ENCODE results near the gene ARHGDIA.

ARHGDIA gene

GRCh38 chr17:81888105-81888987, 17.2 kb upstream of the ARHGDIA start:
- no peak for DNase-seq
- H3K4me1 ChIP-seq (ENCODE audit: low read length), result peaks cover 10% of the 10 kb centered on the region
- no peak overlapping the region for H3K4me2 ChIP-seq (ENCODE audit: low read depth, low read length)
- no peaks in the 10 kb centered on the region for H3K9me3 ChIP-seq (replicated peaks; ENCODE audit: insufficient read depth, low read length)
- peaks cover 9% of the 10 kb centered on the region for H3F3A ChIP-seq (ENCODE audit: insufficient read depth, low read length)
- no peaks in the 10 kb centered on the region for H3K27me3 ChIP-seq (replicated peaks; ENCODE audit: insufficient read depth, low read length)
- peaks cover 66% of the 10 kb centered on the region for H3K79me2 ChIP-seq (ENCODE audit: low read length)
- H3K9me2 ChIP-seq (replicated peaks; ENCODE audit: insufficient read depth, low read length), result no peaks in the 10 kb centered on the region
- no peak for TF ChIP-seq CTCF (IDR thresholded peaks at IDR 0.05; ENCODE audit: low read length)
- TF ChIP-seq EZH2 (optimal IDR thresholded peaks at IDR 0.05; ENCODE audit: low read depth, low read length), result no peak
- TF ChIP-seq EZH2phosphoT487 (IDR thresholded peaks at IDR 0.05; ENCODE audit: low read length), result no peak
- peaks cover 26% of the 10 kb centered on the region for H3K36me3 ChIP-seq (replicated peaks; ENCODE audit: insufficient read depth, low read length)
- no peak overlapping the region for H3K9ac ChIP-seq (ENCODE audit: low read length)
- no peak overlapping the region for H2AFZ ChIP-seq (ENCODE audit: low read length)
- no peak overlapping the region for H3K27ac ChIP-seq (ENCODE audit: low read length)
- no peak overlapping the region for H3K4me3 ChIP-seq (ENCODE audit: low read length)
- H4K20me1 ChIP-seq (ENCODE audit: insufficient read depth, low read length), result no peaks in the 10 kb centered on the region

- Histone ChIP-seq H3K27ac (ENCODE audit: low read length) (no peak overlapping the region), H4K20me1 (ENCODE audit: insufficient read depth, low read length) (no peaks in the 10 kb centered on the region), H2AFZ (ENCODE audit: low read length) (no peak overlapping the region), H3K36me3 (replicated peaks; ENCODE audit: insufficient read depth, low read length) (peaks cover 26% of the 10 kb centered on the region), H3K4me2 (ENCODE audit: low read depth, low read length) (no peak overlapping the region), H3K4me3 (ENCODE audit: low read length) (no peak overlapping the region), H3K79me2 (ENCODE audit: low read length) (peaks cover 53% of the 10 kb centered on the region), H3K9ac (ENCODE audit: low read length) (no peak overlapping the region), H3K9me2 (replicated peaks; ENCODE audit: insufficient read depth, low read length) (no peaks in the 10 kb centered on the region), H3K27me3 (replicated peaks; ENCODE audit: insufficient read depth, low read length) (no peaks in the 10 kb centered on the region), H3K4me1 (ENCODE audit: low read length) (peaks cover 10% of the 10 kb centered on the region), H3K9me3 (replicated peaks; ENCODE audit: insufficient read depth, low read length) (no peaks in the 10 kb centered on the region), H3F3A (ENCODE audit: insufficient read depth, low read length) (peaks cover 4% of the 10 kb centered on the region; the same call in 1 of the 2 replicates)
- no peak for DNase-seq
- TF ChIP-seq CTCF (IDR thresholded peaks at IDR 0.05; ENCODE audit: low read length), result no peak
- no peak for TF ChIP-seq EZH2phosphoT487 (IDR thresholded peaks at IDR 0.05; ENCODE audit: low read length)
- TF ChIP-seq EZH2 (optimal IDR thresholded peaks at IDR 0.05; ENCODE audit: low read depth, low read length), result no peak
These were observed 14.9 kb upstream of the ARHGDIA start for GRCh38 chr17:81885869-81886548.

GRCh38 chr17:81885454-81885853, 14.3 kb upstream of the ARHGDIA start:
- Histone ChIP-seq H3K9ac (ENCODE audit: low read length) (no peak overlapping the region), H4K20me1 (ENCODE audit: insufficient read depth, low read length) (no peaks in the 10 kb centered on the region), H3K9me2 (replicated peaks; ENCODE audit: insufficient read depth, low read length) (no peaks in the 10 kb centered on the region), H3K27me3 (replicated peaks; ENCODE audit: insufficient read depth, low read length) (no peaks in the 10 kb centered on the region), H3K9me3 (replicated peaks; ENCODE audit: insufficient read depth, low read length) (no peaks in the 10 kb centered on the region), H3K27ac (ENCODE audit: low read length) (no peak overlapping the region), H3K36me3 (replicated peaks; ENCODE audit: insufficient read depth, low read length) (peaks cover 26% of the 10 kb centered on the region), H3K4me1 (ENCODE audit: low read length) (peaks cover 10% of the 10 kb centered on the region), H3K4me3 (ENCODE audit: low read length) (no peak overlapping the region), H3K79me2 (ENCODE audit: low read length) (peaks cover 48% of the 10 kb centered on the region), H2AFZ (ENCODE audit: low read length) (no peak overlapping the region), H3F3A (ENCODE audit: insufficient read depth, low read length) (peaks cover 4% of the 10 kb centered on the region; the same call in 1 of the 2 replicates), H3K4me2 (ENCODE audit: low read depth, low read length) (no peak overlapping the region)
- TF ChIP-seq EZH2phosphoT487 (IDR thresholded peaks at IDR 0.05; ENCODE audit: low read length) (no peak), CTCF (IDR thresholded peaks at IDR 0.05; ENCODE audit: low read length) (no peak), EZH2 (optimal IDR thresholded peaks at IDR 0.05; ENCODE audit: low read depth, low read length) (no peak)
- no peak for DNase-seq

Data from MM.1S (cell line).